ENCODE data around the gene LMBR1L. TPM values are rescaled to one million over a fixed set of nuclear protein-coding genes. Genes with fewer than 3 reads are reported as not detected.

LMBR1L gene
- total RNA-seq, 4 donors from 2014 or later = 17.6 to 77.5 (median 37.5) TPM

- no peak for TF ChIP-seq POLR2A (IDR thresholded peaks at IDR 0.05)
- no peak for TF ChIP-seq EP300 (IDR thresholded peaks at IDR 0.05)
- TF ChIP-seq CTCF (IDR thresholded peaks at IDR 0.05) = no peak
- no peak for TF ChIP-seq POLR2AphosphoS5 (IDR thresholded peaks at IDR 0.05)
- H3K4me3 ChIP-seq = peak overlapping the region in 1 of 2 donors; percentile 100
- peak overlapping the region in 2 of 4 donors; percentile 99 to 100 for H3K27ac ChIP-seq
- peaks cover 0 to 43% (median 18%) of the 10 kb centered on the region in 3 donors for H3K4me1 ChIP-seq
- H3K27me3 ChIP-seq = no peaks in the 10 kb centered on the region
- no peaks in the 10 kb centered on the region for H3K9me3 ChIP-seq
- whole genome bisulfite sequencing, 2 donors (ENCODE audit: low coverage in 1 of 2) = 70 to 85% methylated on average over 2 to 9 of the region's 10 CpGs
- peaks cover 0 to 17% of the 10 kb centered on the region in 2 donors for H3K36me3 ChIP-seq
- ATAC-seq = no peak
Measured at GRCh38 chr12:49133590-49133989, 22.9 kb upstream of the LMBR1L start.

- Histone ChIP-seq H3K9me3 (no peaks in the 10 kb centered on the region), H3K4me3 (peak overlapping the region in 1 of 2 donors; percentile 100), H3K4me1 (peaks cover 0 to 43% (median 18%) of the 10 kb centered on the region in 3 donors), H3K27ac (peak overlapping the region in 3 of 4 donors; percentile 97 to 100 (median 99)), H3K27me3 (no peaks in the 10 kb centered on the region), H3K36me3 (peaks cover 0 to 21% of the 10 kb centered on the region in 2 donors)
- no peak for TF ChIP-seq CTCF (IDR thresholded peaks at IDR 0.05)
- TF ChIP-seq EP300 (IDR thresholded peaks at IDR 0.05) = no peak
- no peak for TF ChIP-seq POLR2A (IDR thresholded peaks at IDR 0.05)
- no peak for TF ChIP-seq POLR2AphosphoS5 (IDR thresholded peaks at IDR 0.05)
- ATAC-seq = no peak
- WGBS, 2 donors (ENCODE audit: low coverage in 1 of 2) = 27 to 66% methylated on average over 3 to 5 of the region's 5 CpGs
Measured at GRCh38 chr12:49133014-49133413, 22.4 kb upstream of the LMBR1L start.

- no peak for ATAC-seq
- no peak for TF ChIP-seq CTCF (IDR thresholded peaks at IDR 0.05)
- no peak for TF ChIP-seq EP300 (IDR thresholded peaks at IDR 0.05)
- TF ChIP-seq POLR2A (IDR thresholded peaks at IDR 0.05) = no peak
- TF ChIP-seq POLR2AphosphoS5 (IDR thresholded peaks at IDR 0.05) = no peak
- Histone ChIP-seq H3K27ac (peak overlapping the region; percentile 60 to 100 (median 98)), H3K4me3 (peak overlapping the region; percentile 97 to 100), H3K9me3 (no peaks in the 10 kb centered on the region), H3K4me1 (peaks cover 0 to 43% (median 18%) of the 10 kb centered on the region in 3 donors), H3K36me3 (peaks cover 0 to 28% of the 10 kb centered on the region in 2 donors), H3K27me3 (no peaks in the 10 kb centered on the region)
- 8 to 21% methylated on average over 9 of the region's 9 CpGs for WGBS, 2 donors (ENCODE audit: low coverage in 1 of 2)
Measured at GRCh38 chr12:49131894-49132461, 21.3 kb upstream of the LMBR1L start.

GRCh38 chr12:49131051-49131893 is 20.6 kb upstream of the LMBR1L start, which contains the start of gene TUBA1B:
Gene TUBA1B (minus strand): TSS chr12:49131395. CDS start chr12:49131300, 95 bp downstream.
- H3K4me3 ChIP-seq = peak within 1 kb of the TSS; percentile 97 to 100
- 0 to 3% methylated on average over 5 to 8 of the region's 79 CpGs for WGBS, 2 donors (ENCODE audit: low coverage in 1 of 2)
- ATAC-seq = peak; percentile 92

More at GRCh38 chr12:49131051-49131893, 20.6 kb upstream of the LMBR1L start, which contains the start of gene TUBA1B:
- peak within 1 kb of the TSS; percentile 97 to 100 (median 100) for H3K27ac ChIP-seq
- no peaks in the 10 kb centered on the region for H3K9me3 ChIP-seq
- no peak for TF ChIP-seq EP300 (IDR thresholded peaks at IDR 0.05)
- peak; percentile 97 to 98 for TF ChIP-seq POLR2A (IDR thresholded peaks at IDR 0.05)
- TF ChIP-seq POLR2AphosphoS5 (IDR thresholded peaks at IDR 0.05) = peak; percentile 99
- no peak for TF ChIP-seq CTCF (IDR thresholded peaks at IDR 0.05)
- H3K27me3 ChIP-seq = no peaks in the 10 kb centered on the region
- peaks cover 0 to 43% (median 18%) of the 10 kb centered on the region in 3 donors for H3K4me1 ChIP-seq
- peaks cover 0 to 33% of the 10 kb centered on the region in 2 donors for H3K36me3 ChIP-seq
